Amniotic stem cell (primary cell): ENCODE measurements around the gene KLK8.
"Not testable (repeated sequence)": the region's sequence is repeated elsewhere in the genome, so short reads cannot be mapped to it uniquely, and the experiment has no call there.

Experiments
- DNase-seq: peaks from one replicate; lab custom pipeline; 2025; lab: John Stamatoyannopoulos, UW

KLK8 gene

GRCh38 chr19:51018745-51019543, 17.5 kb upstream of the KLK8 start:
- no peak for DNase-seq

- DNase-seq: no peak
Observed at GRCh38 chr19:51016798-51017683, 15.6 kb upstream of the KLK8 start.

GRCh38 chr19:51015691-51016267, 14.4 kb upstream of the KLK8 start:
- no peak for DNase-seq

GRCh38 chr19:51014242-51014641, 12.8 kb upstream of the KLK8 start:
- no peak for DNase-seq

- DNase-seq: no peak
Observed at GRCh38 chr19:51012661-51013190, 11.3 kb upstream of the KLK8 start.

- DNase-seq: no peak
Observed at GRCh38 chr19:51010066-51010795, 8.8 kb upstream of the KLK8 start.

- DNase-seq: no peak
Observed at GRCh38 chr19:51009061-51009891, 7.9 kb upstream of the KLK8 start.

- no peak for DNase-seq
Observed at GRCh38 chr19:51007488-51007887, 6.1 kb upstream of the KLK8 start.

- DNase-seq: no peak
Observed at GRCh38 chr19:51006406-51006805, 5.0 kb upstream of the KLK8 start.

GRCh38 chr19:51005248-51005647, 3.8 kb upstream of the KLK8 start:
- no peak for DNase-seq

- DNase-seq: no peak
Observed at GRCh38 chr19:51003316-51003715, 1.9 kb upstream of the KLK8 start.

- no peak for DNase-seq
Observed at GRCh38 chr19:51002542-51003311, 1.3 kb upstream of the KLK8 start.

GRCh38 chr19:51002089-51002532, 707 bp upstream of the KLK8 start:
- DNase-seq: no peak

GRCh38 chr19:51000981-51001380, 423 bp downstream of the KLK8 start:
- no peak for DNase-seq

GRCh38 chr19:51000426-51000825, 978 bp downstream of the KLK8 start:
- no peak for DNase-seq

- DNase-seq: no peak
Observed at GRCh38 chr19:50998686-50999085, 2.7 kb downstream of the KLK8 start.

GRCh38 chr19:50998061-50998460, 3.3 kb downstream of the KLK8 start:
- DNase-seq: no peak

- no peak for DNase-seq
Observed at GRCh38 chr19:50994129-50994528, 7.3 kb downstream of the KLK8 start.

- no peak for DNase-seq
Observed at GRCh38 chr19:50992666-50993035, 8.8 kb downstream of the KLK8 start.

- not testable (repeated sequence) for DNase-seq
Observed at GRCh38 chr19:50984416-50984815, 17.0 kb downstream of the KLK8 start.
